T-cell (primary cell): ENCODE data around the gene CRACR2A. TPM values are rescaled to one million over a fixed set of nuclear protein-coding genes. Genes with fewer than 3 reads are reported as not detected.
A peak's percentile ranks its signal among the peaks of the same experiment; 100 is the strongest.

Source experiments
- ATAC-seq, 4 experiments: fragments of 200-7000 bp in 3 of 4; fragments of 150-1000 bp in 1 of 4; cut with Tn5 transposase; replicated peaks in 1 of 4; 1 replicate in 3 of 4; 2 replicates in 1 of 4; pipeline ENCODE4 v1.10.0; 2021; ENCODE audit warnings: moderate library complexity in 3 of 4, mild to moderate bottlenecking in 2 of 4, moderate number of reproducible peaks in 1 of 4
- CTCF ChIA-PET, 2 donors: fragments of 300-600 bp; sonication (Branson Sonifier 250); formaldehyde crosslinking; loops; one replicate each; lab custom pipeline; 2022; ENCODE audit warnings: antibody characterized with exemption in 2 of 2; lab: Charles Lee
- POLR2A ChIA-PET, 2 donors: fragments of 300-600 bp; sonication (Branson Sonifier 250); formaldehyde crosslinking; loops; one replicate each; lab custom pipeline; 2022; ENCODE audit warnings: antibody characterized with exemption in 2 of 2; lab: Charles Lee
- DNase-seq, 35 experiments: peaks; one replicate each; pipeline versions ENCODE4 v3.0.0 to v3.0.0-alpha.2; 2013 to 2023
- H3K27ac ChIP-seq: one replicate; pipeline ENCODE4 v1.5.1; 2013; ENCODE audit warnings: low read length
- H3K27me3 ChIP-seq, 2 experiments: replicated peaks in 1 of 2; 1 replicate in 1 of 2; 2 replicates in 1 of 2; pipeline versions ENCODE4 v1.6.1 to v1.7.0; 2013; ENCODE audit warnings: low read length in 1 of 2, mixed read lengths in 1 of 2; ENCODE audit not compliant: control insufficient read depth in 2 of 2, insufficient read depth in 2 of 2; ENCODE audit errors: extremely low read depth in 1 of 2
- H3K36me3 ChIP-seq, 2 donors: 1 replicate in 1 of 2; 2 replicates in 1 of 2; pipeline versions ENCODE4 v1.6.1 to v1.7.0; 2013; ENCODE audit warnings: low read length in 1 of 2; ENCODE audit not compliant: control insufficient read depth in 2 of 2, insufficient read depth in 1 of 2; ENCODE audit errors: extremely low read depth in 1 of 2
- H3K4me1 ChIP-seq, 2 experiments: 1 replicate in 1 of 2; 2 replicates in 1 of 2; pipeline versions ENCODE4 v1.6.1 to v1.7.0; 2013; ENCODE audit warnings: low read length in 2 of 2, mixed read lengths in 1 of 2; ENCODE audit not compliant: insufficient read depth in 2 of 2, control insufficient read depth in 1 of 2; ENCODE audit errors: extremely low read depth in 1 of 2
- H3K4me3 ChIP-seq, 2 donors: 1 replicate in 1 of 2; 2 replicates in 1 of 2; pipeline versions ENCODE4 v1.5.1 to v1.7.0; 2013; ENCODE audit warnings: mild to moderate bottlenecking in 2 of 2, low read length in 1 of 2, moderate library complexity in 1 of 2; ENCODE audit not compliant: control insufficient read depth in 1 of 2; ENCODE audit errors: extremely low read depth in 1 of 2
- H3K9me3 ChIP-seq: 2 replicates; pipeline ENCODE4 v1.7.0; 2013
- H3K27ac Mint-ChIP-seq, 2 donors: one replicate each; pipeline ENCODE4 v1.8.0; 2020 to 2021; ENCODE audit warnings: mild to moderate bottlenecking in 2 of 2, mixed read lengths in 2 of 2
- H3K27me3 Mint-ChIP-seq, 2 donors: one replicate each; pipeline ENCODE4 v1.8.0; 2021 to 2022; ENCODE audit warnings: mixed read lengths in 2 of 2
- H3K36me3 Mint-ChIP-seq: one replicate; pipeline ENCODE4 v1.8.0; 2021; ENCODE audit warnings: mixed read lengths
- H3K4me1 Mint-ChIP-seq, 3 donors: one replicate each; pipeline ENCODE4 v1.8.0; 2020 to 2022; ENCODE audit warnings: mixed read lengths in 3 of 3, mild to moderate bottlenecking in 1 of 3
- H3K4me3 Mint-ChIP-seq, 3 donors: one replicate each; pipeline ENCODE4 v1.8.0; 2020 to 2022; ENCODE audit warnings: mild to moderate bottlenecking in 3 of 3, mixed read lengths in 3 of 3, moderate library complexity in 3 of 3
- H3K9me3 Mint-ChIP-seq, 3 donors: one replicate each; pipeline ENCODE4 v1.8.0; 2020 to 2022; ENCODE audit warnings: mixed read lengths in 3 of 3
- WGBS: methylation state at CpG from one replicate; pipeline ENCODE4 v1.1.5; 2013; ENCODE audit warnings: missing lambda C conversion rate; ENCODE audit not compliant: insufficient coverage; 5-methylcytosine and 5-hydroxymethylcytosine counted together
- total RNA-seq, 35 experiments: library from RNA in 6 of 35; stranded (reverse) in 6 of 35; fragments of 120-200 nt in 1 of 35; gene quantifications; one replicate each; pipeline versions ENCODE4 v1.2.1 to v1.2.4 and lab custom pipeline; 2013 to 2026

Gene CRACR2A
- total RNA-seq, 5 donors from 2014 or later (not counting 1 experiment from before 2014, with no cell fraction given): 38.3 to 47.0 (median 40.6) TPM

DNA sequence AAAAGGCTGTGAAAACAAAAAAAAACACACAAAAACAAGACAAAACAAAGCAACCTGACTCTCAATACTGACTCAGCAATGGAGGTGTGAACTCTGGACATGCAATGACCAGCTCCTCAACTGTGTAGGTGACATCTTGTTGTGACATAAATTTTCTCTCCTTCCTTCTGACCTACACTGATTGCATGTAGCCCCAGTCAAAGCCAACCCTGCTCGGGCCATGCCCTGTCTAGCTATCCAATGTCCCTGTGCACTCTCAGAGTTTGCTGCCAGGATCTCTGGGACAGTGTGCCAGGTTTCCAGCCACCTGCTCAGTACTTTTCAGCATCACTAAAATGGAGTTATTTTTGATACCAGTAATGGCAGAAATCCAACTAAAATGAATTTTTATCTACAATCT is 18.9 kb upstream of the CRACR2A start:
- Mint-ChIP-seq H3K9me3 (no peaks in the 10 kb centered on the region), H3K27ac (peak overlapping the region in 1 of 2 donors; percentile 1), H3K27me3 (no peaks in the 10 kb centered on the region), H3K4me3 (no peak overlapping the region), H3K4me1 (peaks cover 8 to 10% (median 9%) of the 10 kb centered on the region in 3 donors), H3K36me3 (peaks cover 3% of the 10 kb centered on the region)
- ATAC-seq (no peak), DNase-seq (no peak)
- WGBS: 83% methylated on average over 1 of the region's 1 CpG
- no peaks in the 10 kb centered on the region for H3K27me3 ChIP-seq
- H3K4me3 ChIP-seq: no peak overlapping the region
- peaks cover 0 to 3% of the 10 kb centered on the region in 2 experiments for H3K4me1 ChIP-seq
- POLR2A ChIA-PET: interaction anchor here in 1 of 2 donors (0.7 kb wide), 1 partner anchor 154 kb away, joined by 3 read pairs; no protein-coding TSS in a partner anchor
- CTCF ChIA-PET: interaction anchor here in 1 of 2 donors (1.9 kb wide), 1 partner anchor 472 kb away, joined by 7 read pairs; no protein-coding TSS in a partner anchor
- H3K9me3 ChIP-seq: no peaks in the 10 kb centered on the region
- H3K27ac ChIP-seq: no peak overlapping the region
- no peaks in the 10 kb centered on the region for H3K36me3 ChIP-seq

GRCh38 chr12:3770891-3771290 is 18.0 kb upstream of the CRACR2A start:
- peaks cover 8 to 10% (median 9%) of the 10 kb centered on the region in 3 donors for H3K4me1 Mint-ChIP-seq
- POLR2A ChIA-PET: no interaction called here

GRCh38 chr12:3768911-3769447 is 16.1 kb upstream of the CRACR2A start:
- no peaks in the 10 kb centered on the region for H3K9me3 ChIP-seq
- H3K27me3 ChIP-seq: no peaks in the 10 kb centered on the region
- Mint-ChIP-seq H3K27ac (no peak overlapping the region), H3K36me3 (peaks cover 3% of the 10 kb centered on the region), H3K9me3 (no peaks in the 10 kb centered on the region), H3K27me3 (no peaks in the 10 kb centered on the region), H3K4me3 (no peak overlapping the region), H3K4me1 (peaks cover 9 to 14% (median 12%) of the 10 kb centered on the region in 3 donors)
- ChIA-PET CTCF (no interaction called here), POLR2A (no interaction called here)
- peaks cover 0 to 3% of the 10 kb centered on the region in 2 experiments for H3K4me1 ChIP-seq
- H3K4me3 ChIP-seq: no peak overlapping the region
- ATAC-seq (no peak), DNase-seq (no peak)
- no peaks in the 10 kb centered on the region for H3K36me3 ChIP-seq
- H3K27ac ChIP-seq: no peak overlapping the region
- 100% methylated on average over 2 of the region's 3 CpGs for WGBS

More at GRCh38 chr12:3770891-3771290, 18.0 kb upstream of the CRACR2A start:
- Mint-ChIP-seq H3K36me3 (peaks cover 3% of the 10 kb centered on the region), H3K4me3 (no peak overlapping the region), H3K27ac (no peak overlapping the region), H3K27me3 (no peaks in the 10 kb centered on the region), H3K9me3 (no peaks in the 10 kb centered on the region)
- no peaks in the 10 kb centered on the region for H3K27me3 ChIP-seq
- peaks cover 0 to 3% of the 10 kb centered on the region in 2 experiments for H3K4me1 ChIP-seq
- DNase-seq: no peak
- CTCF ChIA-PET: no interaction called here
- H3K4me3 ChIP-seq: no peak overlapping the region
- no CpG with 5 or more reads among the region's 1 CpG for WGBS
- H3K27ac ChIP-seq: no peak overlapping the region
- H3K9me3 ChIP-seq: no peaks in the 10 kb centered on the region
- ATAC-seq: no peak
- no peaks in the 10 kb centered on the region for H3K36me3 ChIP-seq

- Mint-ChIP-seq H3K9me3 (no peaks in the 10 kb centered on the region), H3K27me3 (no peaks in the 10 kb centered on the region), H3K36me3 (peaks cover 18% of the 10 kb centered on the region), H3K4me3 (no peak overlapping the region), H3K4me1 (peaks cover 8 to 18% (median 14%) of the 10 kb centered on the region in 3 donors), H3K27ac (no peak overlapping the region)
- ChIA-PET POLR2A (no interaction called here), CTCF (no interaction called here)
- H3K36me3 ChIP-seq: no peaks in the 10 kb centered on the region
- ATAC-seq: no peak
- no peak overlapping the region for H3K4me3 ChIP-seq
- no peaks in the 10 kb centered on the region for H3K9me3 ChIP-seq
- no peak for DNase-seq
- no peaks in the 10 kb centered on the region for H3K4me1 ChIP-seq
- no peaks in the 10 kb centered on the region for H3K27me3 ChIP-seq
- no peak overlapping the region for H3K27ac ChIP-seq
- WGBS: 90% methylated on average over 2 of the region's 7 CpGs
Observed at GRCh38 chr12:3761116-3761735, 8.3 kb upstream of the CRACR2A start.

GRCh38 chr12:3759878-3760277 is 7.0 kb upstream of the CRACR2A start:
- Mint-ChIP-seq H3K27me3 (no peaks in the 10 kb centered on the region), H3K9me3 (no peaks in the 10 kb centered on the region), H3K4me1 (peaks cover 11 to 20% (median 20%) of the 10 kb centered on the region in 3 donors), H3K27ac (no peak overlapping the region), H3K4me3 (no peak overlapping the region), H3K36me3 (peaks cover 18% of the 10 kb centered on the region)
- no peaks in the 10 kb centered on the region for H3K36me3 ChIP-seq
- peaks cover 0 to 3% of the 10 kb centered on the region in 2 experiments for H3K4me1 ChIP-seq
- H3K27ac ChIP-seq: no peak overlapping the region
- 70% methylated on average over 2 of the region's 2 CpGs for WGBS
- H3K9me3 ChIP-seq: no peaks in the 10 kb centered on the region
- DNase-seq: no peak
- H3K4me3 ChIP-seq: no peak overlapping the region
- POLR2A ChIA-PET: interaction anchor here in 1 of 2 donors (0.6 kb wide), 1 partner anchor 578 kb away, joined by 3 read pairs; no protein-coding TSS in a partner anchor
- CTCF ChIA-PET: no interaction called here
- H3K27me3 ChIP-seq: no peaks in the 10 kb centered on the region
- no peak for ATAC-seq

- POLR2A ChIA-PET: interaction anchor here in 1 of 2 donors (0.6 kb wide), 1 partner anchor 140 kb away, joined by 3 read pairs; no protein-coding TSS in a partner anchor
- peaks cover 16% of the 10 kb centered on the region for H3K36me3 Mint-ChIP-seq
- H3K4me3 ChIP-seq: no peak overlapping the region
- peaks cover 24 to 28% (median 27%) of the 10 kb centered on the region in 3 donors for H3K4me1 Mint-ChIP-seq
- no CpG with 5 or more reads among the region's 2 CpGs for WGBS
- no peaks in the 10 kb centered on the region for H3K9me3 Mint-ChIP-seq
- no peaks in the 10 kb centered on the region for H3K27me3 ChIP-seq
- H3K9me3 ChIP-seq: no peaks in the 10 kb centered on the region
- no peak overlapping the region for H3K27ac Mint-ChIP-seq
- DNase-seq (no peak), ATAC-seq (no peak)
- H3K4me3 Mint-ChIP-seq: no peak overlapping the region
- no peaks in the 10 kb centered on the region for H3K27me3 Mint-ChIP-seq
- no peak overlapping the region for H3K27ac ChIP-seq
- H3K36me3 ChIP-seq: no peaks in the 10 kb centered on the region
- CTCF ChIA-PET: no interaction called here
- H3K4me1 ChIP-seq: peaks cover 12 to 25% of the 10 kb centered on the region in 2 experiments
Observed at GRCh38 chr12:3757261-3757660, 4.4 kb upstream of the CRACR2A start.
